Stimulated activated CD4-positive, alpha-beta T cell treated with anti-CD3 and anti-CD28 coated beads, Interleukin-4, amount 100 ng/mL, for 48 hours (primary cell): Measurements from ENCODE around the gene ESPNL.
"Not testable (repeated sequence)": the region's sequence is repeated elsewhere in the genome, so short reads cannot be mapped to it uniquely, and the experiment has no call there.

Experiments used
- DNase-seq, 2 donors: peaks; one replicate each; pipeline ENCODE4 v3.0.0-alpha.2; 2020; ENCODE audit warnings: low read depth in 2 of 2

Gene ESPNL

GRCh38 chr2:238114851-238115660 is 14.9 kb downstream of the ESPNL start:
- DNase-seq: no peak

- DNase-seq: not testable (repeated sequence)
These were observed 15.6 kb downstream of the ESPNL start for GRCh38 chr2:238115709-238116108.

GRCh38 chr2:238116298-238117198 is 16.4 kb downstream of the ESPNL start:
- no peak for DNase-seq

GRCh38 chr2:238117199-238118154 is 17.3 kb downstream of the ESPNL start:
- DNase-seq: no peak

- no peak for DNase-seq
These were observed 19.8 kb downstream of the ESPNL start for GRCh38 chr2:238119756-238120462.

GRCh38 chr2:238120463-238121298 is 20.5 kb downstream of the ESPNL start:
- DNase-seq: no peak

GRCh38 chr2:238121511-238122286 is 21.6 kb downstream of the ESPNL start:
- DNase-seq: no peak

- no peak for DNase-seq
These were observed 22.4 kb downstream of the ESPNL start for GRCh38 chr2:238122287-238123217.

GRCh38 chr2:238123218-238123971 is 23.3 kb downstream of the ESPNL start:
- no peak for DNase-seq

- DNase-seq: no peak
These were observed 23.9 kb downstream of the ESPNL start for GRCh38 chr2:238123991-238124470.

GRCh38 chr2:238124488-238125126 is 24.5 kb downstream of the ESPNL start:
- no peak for DNase-seq

- DNase-seq: no peak
These were observed 25.2 kb downstream of the ESPNL start for GRCh38 chr2:238125127-238125885.

- no peak for DNase-seq
These were observed 26.2 kb downstream of the ESPNL start for GRCh38 chr2:238126338-238126737.

GRCh38 chr2:238126775-238127164 is 26.6 kb downstream of the ESPNL start:
- no peak for DNase-seq

- no peak for DNase-seq
These were observed 27.3 kb downstream of the ESPNL start for GRCh38 chr2:238127165-238128060.
